HepG2 (cell line): ENCODE data around the gene TIGAR. TPM values are rescaled to one million over a fixed set of nuclear protein-coding genes. Genes with fewer than 3 reads are reported as not detected.

Experiments used
- ATAC-seq: fragments of 200-7000 bp; cut with Tn5 transposase; 3 replicates; pipeline ENCODE4 v1.9.1; 2020; ENCODE audit warnings: mild to moderate bottlenecking, moderate library complexity
- BruUV-seq: library from RNA; stranded (reverse); fragments of 400-500 nt; replicated peaks from 2 replicates; lab custom pipeline; 2021; lab: Mats Ljungman, UMichigan
- CTCF ChIA-PET: fragments of 300-600 bp; formaldehyde crosslinking; extraction: SDS; loops from one replicate; lab custom pipeline; 2021; ENCODE audit warnings: low total read pairs, inconsistent platforms, low intra/inter-chr PET ratio; lab: Yijun Ruan, JAX
- POLR2A ChIA-PET: fragments of 350-600 bp; sonication (Branson Sonifier 250); formaldehyde crosslinking; loops from one replicate; lab custom pipeline; 2020; ENCODE audit warnings: antibody characterized with exemption, inconsistent platforms; lab: Yijun Ruan, JAX
- DNase-seq: peaks from one replicate; pipeline ENCODE4 v3.0.0-alpha.2; 2015; ENCODE audit warnings: low spot score
- FAIRE-seq: peaks from 3 replicates; lab custom pipeline; 2011; peaks lifted over from hg19 to GRCh38; lab: Jason Lieb, UNC
- H2AFZ ChIP-seq: one replicate; pipeline ENCODE4 v1.6.1; 2011; ENCODE audit warnings: low read length, inconsistent platforms
- H3K27ac ChIP-seq: fragments of 300-600 bp; 3 replicates; pipeline ENCODE4 v1.8.0; 2011; ENCODE audit warnings: mixed run types, mild to moderate bottlenecking, mixed read lengths, low read length, inconsistent platforms; ENCODE audit not compliant: insufficient read depth; ENCODE audit errors: extremely low read length
- H3K27me3 ChIP-seq, 2 experiments: fragments of 200-600 bp in 1 of 2; 2 replicates in 1 of 2; 3 replicates in 1 of 2; pipeline versions ENCODE4 v1.6.0 to v1.8.0; 2011; ENCODE audit warnings: low read length in 2 of 2, mild to moderate bottlenecking in 2 of 2, moderate library complexity in 2 of 2, inconsistent platforms in 1 of 2; ENCODE audit not compliant: insufficient read depth in 2 of 2, control insufficient read depth in 1 of 2
- H3K36me3 ChIP-seq, 2 experiments: fragments of 200-600 bp in 1 of 2; replicated peaks in 1 of 2; 2 replicates in 1 of 2; 3 replicates in 1 of 2; pipeline versions ENCODE4 v1.5.1 to v1.8.0; 2011; ENCODE audit warnings: low read length in 2 of 2, inconsistent platforms in 1 of 2; ENCODE audit not compliant: insufficient read depth in 2 of 2, control insufficient read depth in 1 of 2
- H3K4me1 ChIP-seq: 2 replicates; pipeline ENCODE4 v1.5.1; 2012; ENCODE audit warnings: low read length, inconsistent platforms; ENCODE audit not compliant: insufficient read depth
- H3K4me2 ChIP-seq: 2 replicates; pipeline ENCODE4 v1.6.0; 2011; ENCODE audit warnings: low read depth, low read length, inconsistent platforms
- H3K4me3 ChIP-seq, 3 experiments: fragments of 200-600 bp in 1 of 3; sonication (generic), shearing (Covaris generic) in 1 of 3; replicated peaks in 1 of 3; 2 replicates each; pipeline ENCODE4 v1.5.1; 2011 to 2016; ENCODE audit warnings: low read length in 3 of 3, inconsistent platforms in 2 of 3, low read depth in 2 of 3, mild to moderate bottlenecking in 2 of 3, control low read depth in 1 of 3, mixed read lengths in 1 of 3; ENCODE audit not compliant: insufficient read depth in 1 of 3
- H3K79me2 ChIP-seq: one replicate; pipeline ENCODE4 v1.6.1; 2011; ENCODE audit warnings: low read length, inconsistent platforms; ENCODE audit not compliant: insufficient read depth
- H3K9ac ChIP-seq: 2 replicates; pipeline ENCODE4 v1.6.0; 2011; ENCODE audit warnings: mild to moderate bottlenecking, low read depth, low read length, inconsistent platforms; ENCODE audit not compliant: insufficient read depth
- H3K9me3 ChIP-seq: 2 replicates; pipeline ENCODE4 v1.5.1; 2012; ENCODE audit warnings: mild to moderate bottlenecking, low read length
- H4K20me1 ChIP-seq: 2 replicates; pipeline ENCODE4 v1.6.0; 2011; ENCODE audit warnings: inconsistent platforms, mild to moderate bottlenecking, low read length, moderate library complexity; ENCODE audit not compliant: insufficient read depth
- AGO1 ChIP-seq: fragments of 200-400 bp; formaldehyde crosslinking; IDR thresholded peaks from 2 replicates; pipeline ENCODE4 v1.6.1; 2017; ENCODE audit warnings: mild to moderate bottlenecking, low read depth, low read length, moderate library complexity; ENCODE audit not compliant: poor library complexity, severe bottlenecking
- EZH2 ChIP-seq: conservative IDR thresholded peaks from 2 replicates; pipeline ENCODE4 v1.6.1; 2012; ENCODE audit warnings: mild to moderate bottlenecking, low read depth, low read length, moderate library complexity
- FOXK1 ChIP-seq: sonication (generic); formaldehyde crosslinking; IDR thresholded peaks from 2 replicates; pipeline ENCODE4 v1.4.0; 2020; ENCODE audit warnings: low read depth, missing genetic modification reagents, borderline replicate concordance
- NCOA5 ChIP-seq: sonication (generic); formaldehyde crosslinking; IDR thresholded peaks from 2 replicates; pipeline ENCODE4 v1.4.0; 2020; ENCODE audit warnings: missing genetic modification reagents
- POLR2A ChIP-seq, 2 experiments: IDR thresholded peaks; 2 replicates each; pipeline ENCODE4 v1.6.1; 2011; ENCODE audit warnings: low read depth in 2 of 2, low read length in 2 of 2, mild to moderate bottlenecking in 1 of 2, moderate library complexity in 1 of 2; ENCODE audit not compliant: insufficient read depth in 1 of 2
- RFX5 ChIP-seq: IDR thresholded peaks from 2 replicates; pipeline ENCODE4 v1.6.1; 2011; ENCODE audit warnings: low read depth, low read length, improper control_type of control experiment
- RFXAP ChIP-seq: sonication (generic); formaldehyde crosslinking; IDR thresholded peaks from 2 replicates; pipeline ENCODE4 v1.4.0; 2020; ENCODE audit warnings: missing genetic modification reagents, borderline replicate concordance
- ZNF367 ChIP-seq: sonication (generic); formaldehyde crosslinking; IDR thresholded peaks from 2 replicates; pipeline ENCODE4 v1.4.0; 2020; ENCODE audit warnings: missing genetic modification reagents, borderline replicate concordance
- WGBS: methylation state at CpG from one replicate; pipeline ENCODE4 v1.1.6; 2017; ENCODE audit warnings: low lambda C conversion rate; 5-methylcytosine and 5-hydroxymethylcytosine counted together
- in situ Hi-C: cut with HindIII; loops from 2 replicates; pipeline ENCODE4 v1.10.0; 2017; ENCODE audit warnings: low pct_unique_long_range_greater_than_20kb; ENCODE audit not compliant: extremely low pct_ligation_motif_present
- intact Hi-C: fragments of 100-400 bp; cut with micrococcal nuclease; formaldehyde crosslinking; loops from one replicate; pipeline ENCODE4 v1.10.0; 2022; ENCODE audit not compliant: unreplicated experiment
- polyA plus RNA-seq, 8 experiments: library from polyadenylated mRNA; depleted of rRNA in 3 of 8; stranded (reverse) in 7 of 8; unstranded in 1 of 8; fragments of >200 nt; fragmentation: Illumina TruSeq in 4 of 8; extraction: Trizol in 4 of 8; gene quantifications; 2 replicates each; pipeline versions ENCODE4 v1.2.1 to v1.2.3, GENCODE V29; 2011 to 2016; ENCODE audit warnings: low read depth in 4 of 8, missing spikeins in 1 of 8, mixed read lengths in 1 of 8; ENCODE audit not compliant: insufficient read depth in 1 of 8
- total RNA-seq, 5 experiments: library from RNA; depleted of rRNA; stranded (reverse); fragments of >200 nt; fragmentation: Illumina TruSeq; extraction: Trizol; gene quantifications; 2 replicates each; pipeline ENCODE4 v1.2.3, GENCODE V29; 2016; ENCODE audit warnings: low read depth in 1 of 5
- TF ChIP-seq, protein P1 (sequence below): sonication (generic); formaldehyde crosslinking; IDR thresholded peaks from 2 replicates; pipeline ENCODE4 v1.4.0; 2020; ENCODE audit warnings: missing genetic modification reagents; ENCODE audit errors: not compliant biosample characterization

TIGAR gene
- total and polyA plus RNA-seq, 2 of the 13 experiments (the other 11 are each of a cell fraction or from before 2014, with no cell fraction given) = 2.6 to 21.8 TPM

DNA sequence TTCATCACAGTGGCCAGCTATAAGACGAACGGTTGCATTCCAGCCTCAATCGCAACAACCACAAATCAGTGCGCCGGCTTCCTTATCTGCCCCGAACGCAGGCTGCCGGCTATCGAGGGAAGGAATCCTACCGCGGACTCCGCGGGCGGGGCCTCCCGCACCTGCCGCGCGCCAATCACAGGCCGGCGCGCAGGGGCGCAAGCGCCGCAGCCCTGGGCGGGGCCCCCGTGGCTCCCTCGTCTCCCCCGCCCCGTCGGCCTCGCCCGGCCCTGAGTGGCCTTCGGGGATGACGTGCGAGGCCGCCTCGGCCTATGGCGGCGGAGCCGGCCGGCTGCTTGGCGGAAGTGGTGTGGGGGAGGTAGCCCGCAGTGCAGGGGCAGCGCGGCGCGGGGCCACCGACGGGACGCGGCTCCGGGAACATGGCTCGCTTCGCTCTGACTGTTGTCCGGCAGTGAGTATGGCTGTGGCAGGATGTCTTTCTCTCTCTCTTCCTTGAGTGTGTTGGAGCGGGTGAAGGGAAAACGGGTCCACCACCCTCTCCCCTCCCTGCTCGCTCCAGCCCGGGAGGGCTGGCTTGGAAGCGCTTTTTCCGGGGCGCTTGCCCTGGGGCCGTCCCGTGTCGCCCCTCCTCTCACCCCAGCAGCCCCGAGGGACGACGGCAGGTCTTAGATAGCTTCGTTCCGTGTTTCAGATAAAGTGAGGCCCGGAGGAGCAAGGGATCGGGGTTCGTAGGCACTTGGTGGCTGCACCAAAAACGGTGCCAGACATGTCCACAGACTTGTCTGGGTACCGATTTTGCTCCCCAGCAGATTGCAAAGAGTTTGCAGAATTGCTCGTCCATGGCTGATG, at the start of gene TIGAR (continued):
- TF ChIP-seq NCOA5 (no peak), POLR2A (IDR thresholded peaks at IDR 0.05; ENCODE audit: insufficient read depth in 1 of 2, low read depth in 2 of 2, low read length in 2 of 2) (peak; percentile 85 to 88), ZNF367 (CRISPR knock-in tag) (no peak; the same call in 1 of the 2 replicates)

DNA sequence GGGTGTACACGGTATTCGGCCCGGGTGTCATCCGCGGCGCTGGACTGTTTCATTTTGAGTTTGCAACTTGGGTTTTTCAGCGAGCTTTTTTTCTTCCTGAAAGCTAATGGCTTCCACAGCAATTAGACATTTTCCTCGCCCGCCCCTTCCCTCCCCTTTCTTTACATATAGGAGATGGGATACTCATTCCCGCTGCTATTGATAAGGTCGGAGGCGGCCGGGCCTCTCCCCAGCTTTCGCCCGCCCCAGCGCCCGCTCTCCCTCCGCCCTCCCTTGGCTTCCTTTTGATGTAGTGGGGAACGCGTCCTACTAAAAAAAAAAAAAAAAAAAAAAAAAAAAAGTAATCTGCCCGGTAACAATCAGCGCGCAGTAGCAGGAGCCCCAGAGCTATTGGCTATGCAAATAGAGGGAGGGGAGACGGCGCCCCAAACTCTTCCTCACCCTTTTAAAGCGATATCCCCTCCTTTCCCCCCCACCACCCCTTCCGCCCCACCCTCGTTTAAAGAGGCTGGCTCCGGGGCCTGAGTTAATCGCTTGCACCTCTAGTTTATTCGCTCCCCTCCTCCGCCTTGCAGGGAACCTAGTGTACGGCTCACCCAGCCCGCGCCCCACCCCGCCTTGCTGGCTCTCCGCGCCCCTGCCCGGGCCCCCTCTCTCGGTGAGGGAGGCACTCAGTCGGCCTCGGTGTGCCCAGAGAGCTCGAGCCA, 49.1 kb upstream of the TIGAR start:
- peak; percentile 22; the same call in 1 of the 2 replicates for TF ChIP-seq EZH2
- no peak for TF ChIP-seq FOXK1
- TF ChIP-seq, protein P1, sequence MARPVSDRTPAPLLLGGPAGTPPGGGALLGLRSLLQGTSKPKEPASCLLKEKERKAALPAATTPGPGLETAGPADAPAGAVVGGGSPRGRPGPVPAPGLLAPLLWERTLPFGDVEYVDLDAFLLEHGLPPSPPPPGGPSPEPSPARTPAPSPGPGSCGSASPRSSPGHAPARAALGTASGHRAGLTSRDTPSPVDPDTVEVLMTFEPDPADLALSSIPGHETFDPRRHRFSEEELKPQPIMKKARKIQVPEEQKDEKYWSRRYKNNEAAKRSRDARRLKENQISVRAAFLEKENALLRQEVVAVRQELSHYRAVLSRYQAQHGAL (CRISPR knock-in tag) = no peak
- peak; percentile 91 for TF ChIP-seq RFX5
- TF ChIP-seq RFXAP (CRISPR knock-in tag) = 0 out of 2 replicates have a peak, but pooled peaks have one; percentile 22
- TF ChIP-seq AGO1 = peak; percentile 17
- POLR2A ChIA-PET = interaction anchor here (0.8 kb wide), 1 partner anchor 279 kb away, joined by 5 read pairs; no protein-coding TSS in a partner anchor
- Histone ChIP-seq H3K9ac (no peak overlapping the region), H3K4me2 (peak overlapping the region; percentile 39), H3K36me3 (no peaks in the 10 kb centered on the region), H3K27me3 (peaks cover 29 to 82% of the 10 kb centered on the region in 2 experiments), H3K27ac (no peak overlapping the region), H3K4me3 (no peak overlapping the region), H4K20me1 (no peaks in the 10 kb centered on the region; the same call in 1 of the 2 replicates), H2AFZ (no peak overlapping the region), H3K79me2 (no peaks in the 10 kb centered on the region), H3K4me1 (peaks cover 53% of the 10 kb centered on the region), H3K9me3 (no peaks in the 10 kb centered on the region)
- no TSS peak for BruUV-seq
- no peak for DNase-seq
- CTCF ChIA-PET = no interaction called here
- intact Hi-C loops (no loop called here), in situ Hi-C loops (loop anchor here (10.0 kb wide), 1 partner anchor 967 kb away; no protein-coding TSS in a partner anchor)
- no peak for FAIRE-seq
- ATAC-seq = no peak
- WGBS = 26% methylated on average over 40 of the region's 43 CpGs
